ENCODE data around the gene CNOT2.

- TF ChIP-seq EZH2 (IDR thresholded peaks at IDR 0.05; ENCODE audit: low read length) (no peak), CTCF (optimal IDR thresholded peaks at IDR 0.05 in 1 of 3, IDR thresholded peaks at IDR 0.05 in 1 of 3, conservative IDR thresholded peaks at IDR 0.05 in 1 of 3; ENCODE audit: extremely low read depth in 1 of 3, insufficient read depth in 2 of 3, low read length in 3 of 3) (no peak)
Measured at GRCh38 chr12:70247653-70248199, 4.5 kb downstream of the CNOT2 start.
